Neural crest cell (in vitro differentiated cells): ENCODE results near the gene DNAJC6. TPM values are rescaled to one million over a fixed set of nuclear protein-coding genes. Genes with fewer than 3 reads are reported as not detected.

ENCODE experiments used
- DNase-seq: peaks from one replicate; pipeline ENCODE4 v3.0.0; 2021; ENCODE audit warnings: low read depth, mixed read lengths, low spot score
- H3K27ac Mint-ChIP-seq: one replicate; pipeline ENCODE4 v1.8.0; 2021; ENCODE audit warnings: mild to moderate bottlenecking, mixed read lengths; ENCODE audit not compliant: unreplicated experiment
- H3K27me3 Mint-ChIP-seq: 2 replicates; pipeline ENCODE4 v1.8.0; 2021; ENCODE audit warnings: low read depth, mild to moderate bottlenecking, mixed read lengths
- H3K36me3 Mint-ChIP-seq: 2 replicates; pipeline ENCODE4 v1.8.0; 2021; ENCODE audit warnings: low read depth, mild to moderate bottlenecking, mixed read lengths
- H3K4me1 Mint-ChIP-seq: 2 replicates; pipeline ENCODE4 v1.8.0; 2021; ENCODE audit warnings: mixed read lengths
- H3K4me3 Mint-ChIP-seq: one replicate; pipeline ENCODE4 v1.8.0; 2021; ENCODE audit warnings: mild to moderate bottlenecking, mixed read lengths
- H3K9me3 Mint-ChIP-seq: 2 replicates; pipeline ENCODE4 v1.8.0; 2021; ENCODE audit warnings: mixed read lengths
- CTCF ChIP-seq: fragments of 200-600 bp; sonication (generic); conservative IDR thresholded peaks from 2 replicates; pipeline ENCODE4 v1.5.0; 2021; ENCODE audit warnings: antibody characterized with exemption, mild to moderate bottlenecking
- total RNA-seq: library from RNA; stranded (reverse); gene quantifications from 2 replicates; pipeline ENCODE4 v1.2.1, GENCODE V29; 2021

Gene DNAJC6
- total RNA-seq, 1 donor from 2014 or later: 2.4 TPM

GRCh38 chr1:65404941-65405340 lies 95.6 kb downstream of the DNAJC6 start:
- peaks cover 2% of the 10 kb centered on the region for H3K9me3 Mint-ChIP-seq
- peaks cover 13% of the 10 kb centered on the region for H3K27me3 Mint-ChIP-seq
- DNase-seq: no peak
- no peaks in the 10 kb centered on the region for H3K36me3 Mint-ChIP-seq
- no peak overlapping the region for H3K4me3 Mint-ChIP-seq
- TF ChIP-seq CTCF: no peak
- H3K27ac Mint-ChIP-seq: no peak overlapping the region
- no peaks in the 10 kb centered on the region for H3K4me1 Mint-ChIP-seq

- Mint-ChIP-seq H3K4me1 (no peaks in the 10 kb centered on the region), H3K4me3 (no peak overlapping the region), H3K27me3 (peaks cover 15% of the 10 kb centered on the region), H3K27ac (no peak overlapping the region), H3K36me3 (no peaks in the 10 kb centered on the region), H3K9me3 (peaks cover 2% of the 10 kb centered on the region)
- no peak for DNase-seq
- TF ChIP-seq CTCF: no peak
Measured at GRCh38 chr1:65407877-65408276, 98.5 kb downstream of the DNAJC6 start.

GRCh38 chr1:65409314-65409713 lies 100.0 kb downstream of the DNAJC6 start:
- peaks cover 17% of the 10 kb centered on the region for H3K27me3 Mint-ChIP-seq
- no peak for DNase-seq
- H3K4me3 Mint-ChIP-seq: no peak overlapping the region
- H3K36me3 Mint-ChIP-seq: no peaks in the 10 kb centered on the region
- peaks cover 2% of the 10 kb centered on the region for H3K9me3 Mint-ChIP-seq
- H3K27ac Mint-ChIP-seq: no peak overlapping the region
- no peak for TF ChIP-seq CTCF
- no peaks in the 10 kb centered on the region for H3K4me1 Mint-ChIP-seq

GRCh38 chr1:65409816-65410326 lies 100.5 kb downstream of the DNAJC6 start:
- peaks cover 13% of the 10 kb centered on the region for H3K27me3 Mint-ChIP-seq
- H3K4me3 Mint-ChIP-seq: no peak overlapping the region
- DNase-seq: no peak
- H3K4me1 Mint-ChIP-seq: no peaks in the 10 kb centered on the region
- no peaks in the 10 kb centered on the region for H3K36me3 Mint-ChIP-seq
- peaks cover 2% of the 10 kb centered on the region for H3K9me3 Mint-ChIP-seq
- no peak overlapping the region for H3K27ac Mint-ChIP-seq
- TF ChIP-seq CTCF: no peak

GRCh38 chr1:65412256-65412983 lies 103.1 kb downstream of the DNAJC6 start:
- Mint-ChIP-seq H3K36me3 (no peaks in the 10 kb centered on the region), H3K27me3 (peaks cover 15% of the 10 kb centered on the region), H3K4me3 (no peak overlapping the region), H3K27ac (no peak overlapping the region), H3K4me1 (no peaks in the 10 kb centered on the region), H3K9me3 (no peaks in the 10 kb centered on the region)
- DNase-seq: no peak
- no peak for TF ChIP-seq CTCF
